Testis (tissue), 3 donors: ENCODE data around the gene TTC28. TPM values are rescaled to one million over a fixed set of nuclear protein-coding genes. Genes with fewer than 3 reads are reported as not detected.
"Not testable (repeated sequence)": the region's sequence is repeated elsewhere in the genome, so short reads cannot be mapped to it uniquely, and the experiment has no call there.

Experiments used
- DNase-seq: peaks from one replicate; pipeline ENCODE4 v3.0.0-alpha.2; 2019
- H3K27ac ChIP-seq, 2 donors: fragments of 200-600 bp; sonication (generic); one replicate each; pipeline ENCODE4 v1.5.1; 2019
- H3K27me3 ChIP-seq: fragments of 200-600 bp; sonication (generic); one replicate; pipeline ENCODE4 v1.5.1; 2019
- H3K36me3 ChIP-seq: fragments of 200-600 bp; sonication (generic); one replicate; pipeline ENCODE4 v1.5.1; 2017; ENCODE audit warnings: low read depth; ENCODE audit errors: missing control alignments
- H3K4me1 ChIP-seq: fragments of 200-600 bp; sonication (generic); one replicate; pipeline ENCODE4 v1.5.1; 2019
- H3K4me3 ChIP-seq, 2 donors: fragments of 200-600 bp; sonication (generic); one replicate each; pipeline ENCODE4 v1.5.1; 2017 to 2019
- H3K9me3 ChIP-seq: fragments of 200-600 bp; sonication (generic); one replicate; pipeline ENCODE4 v1.5.1; 2017
- POLR2A ChIP-seq: fragments of 450-650 bp; IDR thresholded peaks from one replicate; pipeline ENCODE4 v1.6.1; 2017; ENCODE audit warnings: antibody characterized with exemption, mild to moderate bottlenecking, moderate library complexity
- WGBS, 2 donors: methylation state at CpG; one replicate each; pipeline ENCODE4 v1.1.5; 2018; 5-methylcytosine and 5-hydroxymethylcytosine counted together
- intact Hi-C: fragments of 100-400 bp; cut with DNase I; formaldehyde crosslinking; loops from one replicate; pipeline ENCODE4 v1.15.1; 2023; ENCODE audit warnings: low total_unique reads
- polyA plus RNA-seq: library from polyadenylated mRNA; stranded (reverse); fragments of 350-450 nt; fragmentation: Illumina TruSeq; extraction: RNeasy Lipid Tissue Mini Kit (QIAGEN cat#74804); gene quantifications from one replicate; pipeline ENCODE4 v1.2.3, GENCODE V29; 2014; ENCODE audit warnings: low read depth, low replicate concordance; ENCODE audit not compliant: insufficient read depth
- total RNA-seq, 2 donors: library from RNA; depleted of rRNA; stranded (reverse); fragments of >200 nt; gene quantifications; one replicate each; pipeline ENCODE4 v1.2.3, GENCODE V29; 2016
- TF ChIP-seq, protein P1 (sequence below), 3 experiments: fragments of 450-650 bp in 2 of 3; fragments of 200-600 bp in 1 of 3; sonication (generic) in 1 of 3; IDR thresholded peaks; one replicate each; pipeline ENCODE4 v1.5.1; 2016 to 2019; ENCODE audit warnings: antibody characterized with exemption in 3 of 3, mild to moderate bottlenecking in 2 of 3, moderate library complexity in 1 of 3

The TTC28 gene
- total and polyA plus RNA-seq, 3 donors from 2014 or later, result 29.4 to 121 (median 75.5) TPM

- H3K9me3 ChIP-seq, result no peaks in the 10 kb centered on the region
- intact Hi-C loops, result no loop called here
- H3K4me1 ChIP-seq, result no peaks in the 10 kb centered on the region
- H3K27ac ChIP-seq, result no peak overlapping the region
- H3K4me3 ChIP-seq, result no peak overlapping the region
- no peaks in the 10 kb centered on the region for H3K36me3 ChIP-seq
- H3K27me3 ChIP-seq, result no peaks in the 10 kb centered on the region
- DNase-seq, result no peak
- TF ChIP-seq, protein P1, sequence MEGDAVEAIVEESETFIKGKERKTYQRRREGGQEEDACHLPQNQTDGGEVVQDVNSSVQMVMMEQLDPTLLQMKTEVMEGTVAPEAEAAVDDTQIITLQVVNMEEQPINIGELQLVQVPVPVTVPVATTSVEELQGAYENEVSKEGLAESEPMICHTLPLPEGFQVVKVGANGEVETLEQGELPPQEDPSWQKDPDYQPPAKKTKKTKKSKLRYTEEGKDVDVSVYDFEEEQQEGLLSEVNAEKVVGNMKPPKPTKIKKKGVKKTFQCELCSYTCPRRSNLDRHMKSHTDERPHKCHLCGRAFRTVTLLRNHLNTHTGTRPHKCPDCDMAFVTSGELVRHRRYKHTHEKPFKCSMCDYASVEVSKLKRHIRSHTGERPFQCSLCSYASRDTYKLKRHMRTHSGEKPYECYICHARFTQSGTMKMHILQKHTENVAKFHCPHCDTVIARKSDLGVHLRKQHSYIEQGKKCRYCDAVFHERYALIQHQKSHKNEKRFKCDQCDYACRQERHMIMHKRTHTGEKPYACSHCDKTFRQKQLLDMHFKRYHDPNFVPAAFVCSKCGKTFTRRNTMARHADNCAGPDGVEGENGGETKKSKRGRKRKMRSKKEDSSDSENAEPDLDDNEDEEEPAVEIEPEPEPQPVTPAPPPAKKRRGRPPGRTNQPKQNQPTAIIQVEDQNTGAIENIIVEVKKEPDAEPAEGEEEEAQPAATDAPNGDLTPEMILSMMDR (IDR thresholded peaks at IDR 0.05), result no peak
- no peak for TF ChIP-seq POLR2A
- WGBS, 2 donors, result 85 to 90% methylated on average over 4 of the region's 4 CpGs
These were observed 213.2 kb downstream of the TTC28 start for GRCh38 chr22:28466399-28466798.

DNA sequence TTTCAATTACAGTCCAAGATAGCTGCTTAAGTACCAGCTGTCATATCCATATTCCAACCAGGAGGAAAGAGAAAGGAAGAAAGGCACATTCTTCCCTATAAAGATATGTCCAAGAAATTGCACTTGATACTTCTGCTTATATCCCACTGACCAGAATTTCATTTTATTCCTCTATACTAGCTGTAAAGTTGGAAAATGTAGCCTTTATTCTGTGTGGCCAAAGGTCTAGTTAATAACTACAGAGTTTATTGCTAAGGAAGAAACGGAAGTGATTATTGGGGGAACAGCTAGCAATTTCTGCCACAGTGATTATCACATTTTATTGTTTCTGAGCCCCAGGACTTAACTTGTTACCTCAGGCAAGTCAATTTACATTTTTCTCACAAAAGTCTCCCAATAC, 213.8 kb downstream of the TTC28 start:
- H3K4me3 ChIP-seq, result no peak overlapping the region
- no peak for TF ChIP-seq POLR2A
- TF ChIP-seq, protein P1 (IDR thresholded peaks at IDR 0.05), result no peak
- no peak overlapping the region for H3K27ac ChIP-seq
- H3K9me3 ChIP-seq, result no peaks in the 10 kb centered on the region
- no peaks in the 10 kb centered on the region for H3K27me3 ChIP-seq
- H3K36me3 ChIP-seq, result no peaks in the 10 kb centered on the region
- intact Hi-C loops, result no loop called here
- DNase-seq, result no peak
- 72 to 80% methylated on average over 1 of the region's 1 CpG for WGBS, 2 donors
- no peaks in the 10 kb centered on the region for H3K4me1 ChIP-seq

DNA sequence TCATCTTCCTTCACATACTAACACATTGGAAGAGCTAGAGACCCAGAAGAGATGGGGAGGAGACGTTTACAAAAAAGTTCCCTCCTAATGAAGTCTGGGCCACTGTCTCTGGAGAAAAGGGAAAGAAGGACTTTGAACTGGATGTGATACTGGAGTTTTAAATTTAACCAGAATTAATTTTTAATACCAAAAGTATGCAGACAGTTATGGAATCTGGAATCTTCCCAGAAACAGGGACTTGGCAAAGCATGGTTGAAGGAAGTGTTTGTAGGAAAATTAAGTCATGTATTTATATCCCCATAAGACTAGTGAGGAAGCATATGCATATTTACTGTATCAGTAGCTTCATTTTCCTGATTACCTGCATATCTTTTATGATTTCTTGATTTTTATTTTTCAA, 215.5 kb downstream of the TTC28 start:
- no peak for DNase-seq
- no peaks in the 10 kb centered on the region for H3K4me1 ChIP-seq
- H3K9me3 ChIP-seq, result no peaks in the 10 kb centered on the region
- no peaks in the 10 kb centered on the region for H3K36me3 ChIP-seq
- 33 to 39% methylated on average over 1 of the region's 1 CpG for WGBS, 2 donors
- no peak overlapping the region for H3K4me3 ChIP-seq
- intact Hi-C loops, result no loop called here
- H3K27ac ChIP-seq, result no peak overlapping the region
- no peak for TF ChIP-seq POLR2A
- TF ChIP-seq, protein P1 (IDR thresholded peaks at IDR 0.05), result no peak
- H3K27me3 ChIP-seq, result no peaks in the 10 kb centered on the region

GRCh38 chr22:28463408-28463807, 216.2 kb downstream of the TTC28 start:
- not testable (repeated sequence) for DNase-seq

GRCh38 chr22:28462901-28463300, 216.7 kb downstream of the TTC28 start:
- H3K4me1 ChIP-seq, result no peaks in the 10 kb centered on the region
- DNase-seq, result no peak
- no peaks in the 10 kb centered on the region for H3K27me3 ChIP-seq
- intact Hi-C loops, result no loop called here
- H3K9me3 ChIP-seq, result no peaks in the 10 kb centered on the region
- TF ChIP-seq, protein P1 (IDR thresholded peaks at IDR 0.05), result no peak
- no peak for TF ChIP-seq POLR2A
- H3K27ac ChIP-seq, result no peak overlapping the region
- no peak overlapping the region for H3K4me3 ChIP-seq
- WGBS, 2 donors, result 93 to 95% methylated on average over 2 of the region's 2 CpGs
- no peaks in the 10 kb centered on the region for H3K36me3 ChIP-seq

More at GRCh38 chr22:28463408-28463807, 216.2 kb downstream of the TTC28 start:
- H3K4me1 ChIP-seq, H3K27ac ChIP-seq, H3K36me3 ChIP-seq, H3K4me3 ChIP-seq, H3K9me3 ChIP-seq, H3K27me3 ChIP-seq, intact Hi-C loops: not testable (repeated sequence)
- WGBS, 2 donors, result 88 to 100% methylated on average over 1 of the region's 1 CpG
